BE2C (cell line): Measurements from ENCODE around the gene NAA20.

Experiments used
- DNase-seq: peaks from one replicate; pipeline ENCODE4 v3.0.0-alpha.2; 2020
- H3K27me3 ChIP-seq: fragments of 250-450 bp; sonication (Bioruptor Pico); 2 replicates; pipeline ENCODE4 v1.5.1; 2020; ENCODE audit warnings: mild to moderate bottlenecking
- H3K36me3 ChIP-seq: fragments of 250-450 bp; sonication (Bioruptor Pico); 2 replicates; pipeline ENCODE4 v1.5.1; 2020; ENCODE audit warnings: mild to moderate bottlenecking
- H3K4me1 ChIP-seq: fragments of 250-450 bp; sonication (Bioruptor Pico); 2 replicates; pipeline ENCODE4 v1.5.1; 2020
- H3K4me3 ChIP-seq: 2 replicates; pipeline ENCODE4 v1.5.1; 2011; ENCODE audit warnings: low read depth, low read length
- H3K9me3 ChIP-seq: fragments of 250-450 bp; sonication (Bioruptor Pico); 2 replicates; pipeline ENCODE4 v1.5.1; 2020
- TF ChIP-seq, protein P1 (sequence below): IDR thresholded peaks from 2 replicates; pipeline ENCODE4 v1.5.1; 2012; ENCODE audit warnings: mild to moderate bottlenecking, low read depth, low read length

NAA20 gene

GRCh38 chr20:20010639-20011500, 6.3 kb upstream of the NAA20 start:
- TF ChIP-seq, protein P1, sequence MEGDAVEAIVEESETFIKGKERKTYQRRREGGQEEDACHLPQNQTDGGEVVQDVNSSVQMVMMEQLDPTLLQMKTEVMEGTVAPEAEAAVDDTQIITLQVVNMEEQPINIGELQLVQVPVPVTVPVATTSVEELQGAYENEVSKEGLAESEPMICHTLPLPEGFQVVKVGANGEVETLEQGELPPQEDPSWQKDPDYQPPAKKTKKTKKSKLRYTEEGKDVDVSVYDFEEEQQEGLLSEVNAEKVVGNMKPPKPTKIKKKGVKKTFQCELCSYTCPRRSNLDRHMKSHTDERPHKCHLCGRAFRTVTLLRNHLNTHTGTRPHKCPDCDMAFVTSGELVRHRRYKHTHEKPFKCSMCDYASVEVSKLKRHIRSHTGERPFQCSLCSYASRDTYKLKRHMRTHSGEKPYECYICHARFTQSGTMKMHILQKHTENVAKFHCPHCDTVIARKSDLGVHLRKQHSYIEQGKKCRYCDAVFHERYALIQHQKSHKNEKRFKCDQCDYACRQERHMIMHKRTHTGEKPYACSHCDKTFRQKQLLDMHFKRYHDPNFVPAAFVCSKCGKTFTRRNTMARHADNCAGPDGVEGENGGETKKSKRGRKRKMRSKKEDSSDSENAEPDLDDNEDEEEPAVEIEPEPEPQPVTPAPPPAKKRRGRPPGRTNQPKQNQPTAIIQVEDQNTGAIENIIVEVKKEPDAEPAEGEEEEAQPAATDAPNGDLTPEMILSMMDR, result no peak
- H3K4me1 ChIP-seq, result no peaks in the 10 kb centered on the region
- peaks cover 3% of the 10 kb centered on the region; the same call in 1 of the 2 replicates for H3K27me3 ChIP-seq
- DNase-seq, result no peak
- no peak overlapping the region for H3K4me3 ChIP-seq
- no peaks in the 10 kb centered on the region for H3K36me3 ChIP-seq
- no peaks in the 10 kb centered on the region for H3K9me3 ChIP-seq

GRCh38 chr20:20012541-20012940, 4.6 kb upstream of the NAA20 start:
- DNase-seq, result no peak
- Histone ChIP-seq H3K4me3 (no peak overlapping the region), H3K4me1 (no peaks in the 10 kb centered on the region), H3K27me3 (peaks cover 3% of the 10 kb centered on the region; the same call in 1 of the 2 replicates), H3K36me3 (no peaks in the 10 kb centered on the region), H3K9me3 (no peaks in the 10 kb centered on the region)
- TF ChIP-seq, protein P1, result no peak

GRCh38 chr20:20014659-20015058, 2.5 kb upstream of the NAA20 start:
- Histone ChIP-seq H3K9me3 (no peaks in the 10 kb centered on the region), H3K4me3 (no peak overlapping the region), H3K36me3 (peaks cover 3% of the 10 kb centered on the region; the same call in 1 of the 2 replicates), H3K4me1 (no peaks in the 10 kb centered on the region), H3K27me3 (peaks cover 2% of the 10 kb centered on the region; the same call in 1 of the 2 replicates)
- DNase-seq, result no peak
- TF ChIP-seq, protein P1, result no peak

DNA sequence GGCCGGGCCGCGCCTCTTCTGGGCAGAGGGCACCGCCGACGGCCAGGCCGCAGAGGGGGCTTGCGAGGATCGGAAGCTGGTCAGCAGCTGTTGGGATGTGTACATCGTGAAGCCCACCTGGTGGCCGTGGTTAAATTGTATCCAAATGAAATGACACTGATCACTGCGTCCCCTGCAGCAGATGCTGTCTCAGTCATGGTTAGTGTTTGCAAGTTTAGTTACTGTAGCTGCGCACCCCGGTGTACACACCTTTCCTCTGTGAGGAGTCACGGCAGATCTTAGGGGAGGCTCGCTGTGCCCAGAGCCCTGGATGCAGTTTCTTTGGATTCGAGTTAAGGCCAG, 653 bp downstream of the NAA20 start:
- TF ChIP-seq, protein P1, result no peak
- H3K9me3 ChIP-seq, result no peaks in the 10 kb centered on the region
- peak; percentile 21 for DNase-seq
- peak overlapping the region; percentile 86 for H3K4me3 ChIP-seq
- H3K36me3 ChIP-seq, result peaks cover 8% of the 10 kb centered on the region
- no peaks in the 10 kb centered on the region for H3K4me1 ChIP-seq
- no peaks in the 10 kb centered on the region for H3K27me3 ChIP-seq

DNA sequence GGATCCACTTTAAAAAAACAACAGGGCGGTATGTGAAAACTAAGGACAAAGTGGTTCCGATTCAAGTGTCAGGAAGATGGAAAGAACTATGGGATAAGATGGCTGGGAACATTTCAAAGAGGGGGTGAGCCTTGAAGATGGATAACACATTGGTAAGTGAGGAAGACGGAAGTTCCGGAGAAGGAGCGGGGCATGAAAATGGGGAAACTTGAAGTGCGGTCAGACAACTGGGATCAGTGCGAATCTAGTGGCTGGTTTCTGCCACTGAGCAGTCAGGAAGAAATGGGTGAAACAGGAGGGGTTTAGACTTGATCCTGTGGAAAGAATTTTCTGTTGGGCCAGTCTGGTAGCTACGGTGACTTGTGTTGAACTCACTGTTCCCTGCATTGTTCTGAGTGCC, 1.2 kb downstream of the NAA20 start:
- DNase-seq, result no peak
- H3K4me1 ChIP-seq, result no peaks in the 10 kb centered on the region
- TF ChIP-seq, protein P1, result no peak
- H3K27me3 ChIP-seq, result no peaks in the 10 kb centered on the region
- peak overlapping the region; percentile 86 for H3K4me3 ChIP-seq
- H3K9me3 ChIP-seq, result no peaks in the 10 kb centered on the region
- peaks cover 9% of the 10 kb centered on the region for H3K36me3 ChIP-seq

GRCh38 chr20:20019123-20019522, 2.0 kb downstream of the NAA20 start:
- no peak overlapping the region for H3K4me3 ChIP-seq

More at GRCh38 chr20:20019123-20019522, 2.0 kb downstream of the NAA20 start:
- TF ChIP-seq, protein P1, result no peak
- no peak for DNase-seq
- no peaks in the 10 kb centered on the region for H3K27me3 ChIP-seq
- H3K9me3 ChIP-seq, result no peaks in the 10 kb centered on the region
- peaks cover 13% of the 10 kb centered on the region for H3K36me3 ChIP-seq
- no peaks in the 10 kb centered on the region for H3K4me1 ChIP-seq
